Sigmoid colon (tissue), 4 donors: ENCODE results near the gene FZD10.

Experiments
- CTCF ChIP-seq, 4 experiments: fragments of 450-650 bp in 3 of 4; fragments of 200-600 bp in 1 of 4; IDR thresholded peaks; one replicate each; pipeline ENCODE4 v1.5.1; 2016 to 2019; ENCODE audit warnings: antibody characterized with exemption in 4 of 4, mild to moderate bottlenecking in 3 of 4, moderate library complexity in 2 of 4
- POLR2A ChIP-seq, 2 donors: fragments of 450-650 bp; IDR thresholded peaks; one replicate each; pipeline ENCODE4 v1.6.1; 2016; ENCODE audit warnings: antibody characterized with exemption in 2 of 2, mild to moderate bottlenecking in 2 of 2, moderate library complexity in 2 of 2
- POLR2AphosphoS5 ChIP-seq, 4 donors: sonication (generic); formaldehyde crosslinking; IDR thresholded peaks; one replicate each; pipeline ENCODE4 v1.6.1; 2017; ENCODE audit warnings: antibody characterized with exemption in 4 of 4

GRCh38 chr12:130146176-130146931 lies 15.9 kb upstream of the FZD10 start:
- TF ChIP-seq CTCF (IDR thresholded peaks at IDR 0.05) (no peak), POLR2A (IDR thresholded peaks at IDR 0.05) (no peak), POLR2AphosphoS5 (IDR thresholded peaks at IDR 0.05) (no peak)
